GM12878 (cell line): ENCODE data around the gene MSL1. TPM values are rescaled to one million over a fixed set of nuclear protein-coding genes. Genes with fewer than 3 reads are reported as not detected.
A peak's percentile ranks its signal among the peaks of the same experiment; 100 is the strongest.

Source experiments
- ATAC-seq: fragments of 200-7000 bp; cut with Tn5 transposase; 3 replicates; pipeline ENCODE4 v1.9.1; 2020; ENCODE audit warnings: mild to moderate bottlenecking, moderate library complexity
- BruUV-seq: library from RNA; stranded (reverse); fragments of 400-500 nt; replicated peaks from 2 replicates; lab custom pipeline; 2021; lab: Mats Ljungman, UMichigan
- CTCF ChIA-PET: fragments of 300-600 bp; sonication (Branson Sonifier 250); formaldehyde crosslinking; extraction: SDS; loops from one replicate; lab custom pipeline; 2021; ENCODE audit warnings: inconsistent platforms; lab: Yijun Ruan, JAX
- POLR2A ChIA-PET: fragments of 350-600 bp; formaldehyde crosslinking; extraction: SDS; loops from one replicate; lab custom pipeline; 2021; ENCODE audit warnings: inconsistent platforms; lab: Charles Lee
- RAD21 ChIA-PET: fragments of 300-600 bp; sonication (Branson Sonifier 250); formaldehyde crosslinking; loops from one replicate; lab custom pipeline; 2023; ENCODE audit warnings: antibody characterized with exemption; ENCODE audit not compliant: unreplicated experiment; lab: Charles Lee
- SMC1A ChIA-PET: fragments of 300-600 bp; sonication (Branson Sonifier 250); formaldehyde crosslinking; loops from one replicate; lab custom pipeline; 2023; ENCODE audit not compliant: unreplicated experiment, uncharacterized antibody; lab: Charles Lee
- DNase-seq: peaks from one replicate; pipeline ENCODE4 v3.0.0-alpha.2; 2011; ENCODE audit warnings: low read depth, low spot score
- FAIRE-seq: peaks from 3 replicates; lab custom pipeline; 2011; peaks lifted over from hg19 to GRCh38; lab: Jason Lieb, UNC
- H2AFZ ChIP-seq: 2 replicates; pipeline ENCODE4 v1.6.0; 2011; ENCODE audit warnings: low read depth, low read length, control low read depth; ENCODE audit not compliant: control insufficient read depth
- H3K27ac ChIP-seq: 2 replicates; pipeline ENCODE4 v1.5.1; 2011; ENCODE audit warnings: control low read depth; ENCODE audit not compliant: control insufficient read depth, insufficient read depth
- H3K27me3 ChIP-seq, 2 experiments: replicated peaks in 1 of 2; 2 replicates each; pipeline versions ENCODE4 v1.6.0 to v1.6.1; 2011; ENCODE audit warnings: low read length in 1 of 2; ENCODE audit not compliant: control insufficient read depth in 2 of 2, insufficient read depth in 2 of 2
- H3K36me3 ChIP-seq, 2 experiments: 2 replicates each; pipeline ENCODE4 v1.5.1; 2011; ENCODE audit warnings: low read length in 1 of 2; ENCODE audit not compliant: control insufficient read depth in 2 of 2, insufficient read depth in 2 of 2
- H3K4me1 ChIP-seq: 2 replicates; pipeline ENCODE4 v1.6.1; 2011; ENCODE audit warnings: mild to moderate bottlenecking, low read length, moderate library complexity, mixed read lengths; ENCODE audit not compliant: control insufficient read depth, insufficient read depth
- H3K4me2 ChIP-seq: 2 replicates; pipeline ENCODE4 v1.6.0; 2011; ENCODE audit warnings: control low read depth; ENCODE audit not compliant: control insufficient read depth, insufficient read depth
- H3K4me3 ChIP-seq: fragments of 200-600 bp; sonication (generic); 2 replicates; pipeline ENCODE4 v1.5.1; 2016
- H3K79me2 ChIP-seq: 2 replicates; pipeline ENCODE4 v1.6.0; 2011; ENCODE audit warnings: low read length; ENCODE audit not compliant: control insufficient read depth, insufficient read depth
- H3K9ac ChIP-seq: 2 replicates; pipeline ENCODE4 v1.8.0; 2011; ENCODE audit warnings: low read length, control low read depth, mixed read lengths; ENCODE audit not compliant: control insufficient read depth, insufficient read depth
- H3K9me3 ChIP-seq: replicated peaks from 3 replicates; pipeline ENCODE4 v1.5.1; 2011; ENCODE audit warnings: mild to moderate bottlenecking, low read length; ENCODE audit not compliant: control insufficient read depth, insufficient read depth
- H4K20me1 ChIP-seq: 2 replicates; pipeline ENCODE4 v1.6.0; 2011; ENCODE audit not compliant: control insufficient read depth, insufficient read depth
- EED ChIP-seq: sonication (generic); IDR thresholded peaks from 2 replicates; pipeline ENCODE4 v1.6.1; 2016; ENCODE audit warnings: antibody characterized with exemption, low read depth
- EGR1 ChIP-seq, 2 experiments: IDR thresholded peaks; 1 replicate in 1 of 2; 2 replicates in 1 of 2; pipeline ENCODE4 v1.6.1; 2011 to 2012; ENCODE audit warnings: low read depth in 2 of 2, low read length in 2 of 2, borderline replicate concordance in 1 of 2, mild to moderate bottlenecking in 1 of 2, moderate library complexity in 1 of 2
- FOXK2 ChIP-seq: fragments of 450-650 bp; IDR thresholded peaks from 2 replicates; pipeline ENCODE4 v1.6.1; 2017; ENCODE audit warnings: mild to moderate bottlenecking, moderate library complexity
- HCFC1 ChIP-seq: fragments of 150-350 bp; IDR thresholded peaks from 2 replicates; pipeline ENCODE4 v1.6.1; 2014; ENCODE audit warnings: low read length
- HDAC6 ChIP-seq: fragments of 200-600 bp; sonication (generic); IDR thresholded peaks from one replicate; pipeline ENCODE4 v1.8.0; 2017; ENCODE audit warnings: antibody characterized with exemption; ENCODE audit not compliant: unreplicated experiment
- PAX5 ChIP-seq: IDR thresholded peaks from 2 replicates; pipeline ENCODE4 v1.6.1; 2011; ENCODE audit warnings: low read depth, low read length, borderline replicate concordance
- POLR2A ChIP-seq: IDR thresholded peaks from 2 replicates; pipeline ENCODE4 v1.6.1; 2011; ENCODE audit warnings: low read depth, mild to moderate bottlenecking, low read length
- RUNX3 ChIP-seq: IDR thresholded peaks from 2 replicates; pipeline ENCODE4 v1.6.1; 2012; ENCODE audit warnings: low read length, inconsistent platforms
- SKIL ChIP-seq: fragments of 450-650 bp; IDR thresholded peaks from 2 replicates; pipeline ENCODE4 v1.6.1; 2017; ENCODE audit warnings: mild to moderate bottlenecking, low read depth, inconsistent platforms; ENCODE audit not compliant: poor library complexity, severe bottlenecking
- SP1 ChIP-seq: IDR thresholded peaks from one replicate; pipeline ENCODE4 v1.6.1; 2011; ENCODE audit warnings: low read depth, low read length
- TARDBP ChIP-seq: IDR thresholded peaks from 2 replicates; pipeline ENCODE4 v1.6.1; 2016; ENCODE audit warnings: borderline replicate concordance
- TCF3 ChIP-seq: IDR thresholded peaks from 2 replicates; pipeline ENCODE4 v1.6.1; 2012; ENCODE audit warnings: low read depth, mild to moderate bottlenecking, low read length, borderline replicate concordance; ENCODE audit not compliant: insufficient read depth
- TCF7 ChIP-seq: IDR thresholded peaks from 2 replicates; pipeline ENCODE4 v1.6.1; 2014; ENCODE audit warnings: antibody characterized with exemption, borderline replicate concordance
- ZNF274 ChIP-seq: IDR thresholded peaks from one replicate; pipeline ENCODE4 v1.8.0; 2011; ENCODE audit not compliant: insufficient read length, insufficient read depth
- WGBS: methylation state at CpG from one replicate; pipeline ENCODE4 v1.1.6; 2016; ENCODE audit warnings: low lambda C conversion rate; ENCODE audit not compliant: insufficient replicate concordance, insufficient coverage; ENCODE audit errors: missing lambda C conversion rate; 5-methylcytosine and 5-hydroxymethylcytosine counted together
- in situ Hi-C: fragments of 300-500 bp; cut with MboI; formaldehyde crosslinking; loops from 9 replicates; pipeline ENCODE4 v1.14.3; 2018; ENCODE audit warnings: mixed read lengths
- intact Hi-C: fragments of 100-400 bp; cut with micrococcal nuclease; formaldehyde crosslinking; loops from one replicate; pipeline ENCODE4 v1.14.2; 2022; ENCODE audit not compliant: unreplicated experiment
- polyA plus RNA-seq, 11 experiments: library from polyadenylated mRNA; depleted of rRNA in 4 of 11; unstranded in 6 of 11; stranded (reverse) in 5 of 11; fragments of >200 nt; fragmentation: Nextera tagmentation in 4 of 11; fragmentation: Illumina TruSeq in 1 of 11; extraction: Ambion mirVana in 4 of 11; extraction: Trizol in 1 of 11; gene quantifications; 1 replicate in 1 of 11; 2 replicates in 10 of 11; pipeline versions ENCODE4 v1.2.1 to v1.2.3, GENCODE V29; 2011 to 2016; ENCODE audit warnings: inconsistent platforms in 2 of 11, missing spikeins in 2 of 11, low read depth in 1 of 11
- total RNA-seq, 4 experiments: library from RNA; depleted of rRNA in 3 of 4; stranded (reverse); fragments of >200 nt in 3 of 4; fragmentation: Illumina TruSeq in 1 of 4; extraction: Trizol in 1 of 4; gene quantifications; 2 replicates each; pipeline versions ENCODE4 v1.2.1 to v1.2.3, GENCODE V29; 2013 to 2021
- TF ChIP-seq, protein P1 (sequence below): IDR thresholded peaks from 2 replicates; pipeline ENCODE4 v1.6.1; 2011; ENCODE audit warnings: borderline replicate concordance, low read depth, mild to moderate bottlenecking, moderate library complexity, mixed read lengths, low read length; ENCODE audit not compliant: insufficient read depth; ENCODE audit errors: extremely low read length
- TF ChIP-seq, protein P2 (sequence below): fragments of 450-650 bp; IDR thresholded peaks from 2 replicates; pipeline ENCODE4 v1.6.1; 2016; ENCODE audit warnings: mild to moderate bottlenecking
- TF ChIP-seq, protein P3 (sequence below): fragments of 450-650 bp; conservative IDR thresholded peaks from 2 replicates; pipeline ENCODE4 v1.6.1; 2017; ENCODE audit warnings: mild to moderate bottlenecking, moderate library complexity

Gene MSL1
- total and polyA plus RNA-seq, 10 of the 15 experiments (the other 5 are each of a cell fraction or from before 2014, with no cell fraction given) = 6.1 to 95.2 (median 51.8) TPM

DNA sequence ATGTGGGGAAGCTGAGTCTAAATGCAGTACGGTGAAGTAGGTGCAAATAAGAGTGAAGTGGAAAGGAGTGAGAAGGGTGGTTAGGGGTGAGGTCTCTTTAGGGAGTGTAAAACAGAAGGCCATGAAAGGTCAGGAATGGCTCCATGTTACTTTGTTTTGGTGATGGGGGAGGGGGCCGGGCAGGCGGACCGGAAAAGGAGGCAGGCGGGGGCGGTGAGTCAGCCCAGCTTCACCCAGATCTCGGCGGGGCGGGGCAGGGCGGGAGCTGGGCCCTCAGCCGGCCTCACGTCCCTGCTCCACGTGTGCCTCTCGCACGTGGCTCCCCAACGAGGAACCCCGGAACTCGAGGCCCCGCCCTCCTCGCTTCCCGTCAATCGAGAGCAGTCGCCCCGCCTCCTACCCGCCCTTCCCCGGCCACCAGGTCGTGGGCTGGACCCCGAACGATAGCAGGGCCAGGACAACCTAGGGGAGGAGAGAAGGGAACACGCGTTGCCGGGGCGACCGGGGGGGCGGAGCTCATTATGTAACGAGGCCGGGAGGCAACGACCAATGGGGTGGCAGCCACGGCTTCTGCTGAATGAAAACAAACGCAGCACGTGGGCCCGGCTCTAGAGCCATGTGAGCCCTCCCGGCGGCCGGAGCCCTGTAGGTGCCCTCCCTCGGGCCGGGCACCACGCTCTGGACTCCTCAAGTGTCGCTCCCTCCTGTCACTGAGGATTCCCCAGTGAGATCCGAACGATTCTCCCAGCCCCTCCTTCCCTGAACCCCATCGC is 22.7 kb upstream of the MSL1 start:
- RAD21 ChIA-PET = interaction anchor here (0.8 to 7.7 kb wide), 17 partner anchors 8 to 418 kb away, joined by 3 to 155 read pairs (median 4); partner anchors contain the start of genes CASC3 and MED24
- H3K27ac ChIP-seq = peak overlapping the region; percentile 88
- peak overlapping the region; percentile 50 for H3K9ac ChIP-seq
- no peaks in the 10 kb centered on the region for H4K20me1 ChIP-seq
- H2AFZ ChIP-seq = peak overlapping the region; percentile 75
- peak overlapping the region; percentile 90 for H3K4me2 ChIP-seq
- WGBS = 2% methylated on average over 40 of the region's 52 CpGs
- peak; percentile 82 for FAIRE-seq
- H3K4me3 ChIP-seq = peak overlapping the region; percentile 90
- SMC1A ChIA-PET = interaction anchor here (0.7 to 10.4 kb wide), 10 partner anchors 8 to 210 kb away, joined by 3 to 132 read pairs (median 4); partner anchors contain the start of genes MED24, RARA and THRA
- POLR2A ChIA-PET = interaction anchor here (0.6 to 3.8 kb wide), 12 partner anchors 8 to 648 kb away, joined by 3 to 50 read pairs (median 4); partner anchors contain the start of gene MED1
- CTCF ChIA-PET = interaction anchor here (0.6 to 10.6 kb wide), 14 partner anchors 13 to 418 kb away, joined by 3 to 176 read pairs (median 4); partner anchors contain the start of genes CSF3, MED24 and PSMD3
- H3K9me3 ChIP-seq = no peaks in the 10 kb centered on the region
- no peaks in the 10 kb centered on the region for H3K27me3 ChIP-seq
- no TSS peak for BruUV-seq
- peaks cover 11% of the 10 kb centered on the region for H3K79me2 ChIP-seq
- H3K36me3 ChIP-seq = peaks cover 0 to 3% of the 10 kb centered on the region in 2 experiments; a peak in 2 of 4 replicates
- peak; percentile 80 for ATAC-seq
- H3K4me1 ChIP-seq = peaks cover 64% of the 10 kb centered on the region
- peak; percentile 97 for DNase-seq
- intact Hi-C loops (no loop called here), in situ Hi-C loops (no loop called here)
- TF ChIP-seq RUNX3 (no peak), TARDBP (no peak), EGR1 (IDR thresholded peaks at IDR 0.05; ENCODE audit: borderline replicate concordance in 1 of 2, low read depth in 2 of 2, low read length in 2 of 2) (peak in 1 of 2 experiments; percentile 96; a peak in 2 of 3 replicates), SP1 (peak; percentile 44), POLR2A (no peak; the same call in 1 of the 2 replicates), HCFC1 (peak; percentile 32), ZNF274 (no peak), FOXK2 (peak; percentile 81), TCF7 (no peak), TCF3 (no peak), PAX5 (no peak), HDAC6 (no peak), EED (no peak), SKIL (no peak)
- TF ChIP-seq, protein P1, sequence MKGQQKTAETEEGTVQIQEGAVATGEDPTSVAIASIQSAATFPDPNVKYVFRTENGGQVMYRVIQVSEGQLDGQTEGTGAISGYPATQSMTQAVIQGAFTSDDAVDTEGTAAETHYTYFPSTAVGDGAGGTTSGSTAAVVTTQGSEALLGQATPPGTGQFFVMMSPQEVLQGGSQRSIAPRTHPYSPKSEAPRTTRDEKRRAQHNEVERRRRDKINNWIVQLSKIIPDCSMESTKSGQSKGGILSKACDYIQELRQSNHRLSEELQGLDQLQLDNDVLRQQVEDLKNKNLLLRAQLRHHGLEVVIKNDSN = peak; percentile 71
- TF ChIP-seq, protein P2, sequence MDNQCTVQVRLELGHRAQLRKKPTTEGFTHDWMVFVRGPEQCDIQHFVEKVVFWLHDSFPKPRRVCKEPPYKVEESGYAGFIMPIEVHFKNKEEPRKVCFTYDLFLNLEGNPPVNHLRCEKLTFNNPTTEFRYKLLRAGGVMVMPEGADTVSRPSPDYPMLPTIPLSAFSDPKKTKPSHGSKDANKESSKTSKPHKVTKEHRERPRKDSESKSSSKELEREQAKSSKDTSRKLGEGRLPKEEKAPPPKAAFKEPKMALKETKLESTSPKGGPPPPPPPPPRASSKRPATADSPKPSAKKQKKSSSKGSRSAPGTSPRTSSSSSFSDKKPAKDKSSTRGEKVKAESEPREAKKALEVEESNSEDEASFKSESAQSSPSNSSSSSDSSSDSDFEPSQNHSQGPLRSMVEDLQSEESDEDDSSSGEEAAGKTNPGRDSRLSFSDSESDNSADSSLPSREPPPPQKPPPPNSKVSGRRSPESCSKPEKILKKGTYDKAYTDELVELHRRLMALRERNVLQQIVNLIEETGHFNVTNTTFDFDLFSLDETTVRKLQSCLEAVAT = peak; percentile 25; the same call in 1 of the 2 replicates
- TF ChIP-seq, protein P3, sequence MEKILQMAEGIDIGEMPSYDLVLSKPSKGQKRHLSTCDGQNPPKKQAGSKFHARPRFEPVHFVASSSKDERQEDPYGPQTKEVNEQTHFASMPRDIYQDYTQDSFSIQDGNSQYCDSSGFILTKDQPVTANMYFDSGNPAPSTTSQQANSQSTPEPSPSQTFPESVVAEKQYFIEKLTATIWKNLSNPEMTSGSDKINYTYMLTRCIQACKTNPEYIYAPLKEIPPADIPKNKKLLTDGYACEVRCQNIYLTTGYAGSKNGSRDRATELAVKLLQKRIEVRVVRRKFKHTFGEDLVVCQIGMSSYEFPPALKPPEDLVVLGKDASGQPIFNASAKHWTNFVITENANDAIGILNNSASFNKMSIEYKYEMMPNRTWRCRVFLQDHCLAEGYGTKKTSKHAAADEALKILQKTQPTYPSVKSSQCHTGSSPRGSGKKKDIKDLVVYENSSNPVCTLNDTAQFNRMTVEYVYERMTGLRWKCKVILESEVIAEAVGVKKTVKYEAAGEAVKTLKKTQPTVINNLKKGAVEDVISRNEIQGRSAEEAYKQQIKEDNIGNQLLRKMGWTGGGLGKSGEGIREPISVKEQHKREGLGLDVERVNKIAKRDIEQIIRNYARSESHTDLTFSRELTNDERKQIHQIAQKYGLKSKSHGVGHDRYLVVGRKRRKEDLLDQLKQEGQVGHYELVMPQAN = peak; percentile 97
